ENCODE results near the gene MAP3K3.
A peak's percentile ranks its signal among the peaks of the same experiment; 100 is the strongest.

The MAP3K3 gene

GRCh38 chr17:63665527-63666214 is 43.5 kb downstream of the MAP3K3 start:
- no peak for TF ChIP-seq ZNF146 (tag by site-specific recombination; IDR thresholded peaks at IDR 0.05)
- TF ChIP-seq, protein P1, sequence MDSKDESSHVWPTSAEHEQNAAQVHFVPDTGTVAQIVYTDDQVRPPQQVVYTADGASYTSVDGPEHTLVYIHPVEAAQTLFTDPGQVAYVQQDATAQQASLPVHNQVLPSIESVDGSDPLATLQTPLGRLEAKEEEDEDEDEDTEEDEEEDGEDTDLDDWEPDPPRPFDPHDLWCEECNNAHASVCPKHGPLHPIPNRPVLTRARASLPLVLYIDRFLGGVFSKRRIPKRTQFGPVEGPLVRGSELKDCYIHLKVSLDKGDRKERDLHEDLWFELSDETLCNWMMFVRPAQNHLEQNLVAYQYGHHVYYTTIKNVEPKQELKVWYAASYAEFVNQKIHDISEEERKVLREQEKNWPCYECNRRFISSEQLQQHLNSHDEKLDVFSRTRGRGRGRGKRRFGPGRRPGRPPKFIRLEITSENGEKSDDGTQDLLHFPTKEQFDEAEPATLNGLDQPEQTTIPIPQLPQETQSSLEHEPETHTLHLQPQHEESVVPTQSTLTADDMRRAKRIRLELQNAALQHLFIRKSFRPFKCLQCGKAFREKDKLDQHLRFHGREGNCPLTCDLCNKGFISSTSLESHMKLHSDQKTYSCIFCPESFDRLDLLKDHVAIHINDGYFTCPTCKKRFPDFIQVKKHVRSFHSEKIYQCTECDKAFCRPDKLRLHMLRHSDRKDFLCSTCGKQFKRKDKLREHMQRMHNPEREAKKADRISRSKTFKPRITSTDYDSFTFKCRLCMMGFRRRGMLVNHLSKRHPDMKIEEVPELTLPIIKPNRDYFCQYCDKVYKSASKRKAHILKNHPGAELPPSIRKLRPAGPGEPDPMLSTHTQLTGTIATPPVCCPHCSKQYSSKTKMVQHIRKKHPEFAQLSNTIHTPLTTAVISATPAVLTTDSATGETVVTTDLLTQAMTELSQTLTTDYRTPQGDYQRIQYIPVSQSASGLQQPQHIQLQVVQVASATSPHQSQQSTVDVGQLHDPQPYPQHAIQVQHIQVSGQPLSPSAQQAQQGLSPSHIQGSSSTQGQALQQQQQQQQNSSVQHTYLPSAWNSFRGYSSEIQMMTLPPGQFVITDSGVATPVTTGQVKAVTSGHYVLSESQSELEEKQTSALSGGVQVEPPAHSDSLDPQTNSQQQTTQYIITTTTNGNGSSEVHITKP (tag by site-specific recombination; IDR thresholded peaks at IDR 0.05) = 0 out of 2 replicates have a peak, but pooled peaks have one; percentile 26
- TF ChIP-seq ZNF211 (tag by site-specific recombination; IDR thresholded peaks at IDR 0.05; ENCODE audit: low read depth) = no peak
- TF ChIP-seq ZFP69B (tag by site-specific recombination; IDR thresholded peaks at IDR 0.05) = no peak
- peaks cover 49 to 70% of the 10 kb centered on the region in 2 experiments for H3K36me3 ChIP-seq (ENCODE audit: control insufficient read depth in 2 of 2, insufficient read depth in 1 of 2, low read length in 2 of 2)
- H3K4me3 ChIP-seq (ENCODE audit: low read depth, low read length) = no peak overlapping the region
- CTCF ChIA-PET = interaction anchor here (1.2 to 2.6 kb wide), 2 partner anchors 10 to 54 kb away, joined by 5 to 6 read pairs; no protein-coding TSS in a partner anchor
- no peak overlapping the region for H3K27ac ChIP-seq (ENCODE audit: extremely low read depth, low read depth, low read length)
- H3K4me1 ChIP-seq (ENCODE audit: control insufficient read depth, insufficient read depth, low read length) = no peaks in the 10 kb centered on the region
- H3K9me3 ChIP-seq (ENCODE audit: control insufficient read depth, insufficient read depth, low read depth, low read length) = no peaks in the 10 kb centered on the region
- POLR2A ChIA-PET = interaction anchor here (0.6 kb wide), 1 partner anchor 44 kb away, joined by 4 read pairs; the partner anchor contains the start of gene MAP3K3

GRCh38 chr17:63672856-63673255 is 50.6 kb downstream of the MAP3K3 start:
- ChIA-PET POLR2A (no interaction called here), CTCF (interaction anchor here (0.6 kb wide), 1 partner anchor 48 kb away, joined by 4 read pairs; no protein-coding TSS in a partner anchor)
- peaks cover 22 to 43% of the 10 kb centered on the region in 2 experiments for H3K36me3 ChIP-seq (ENCODE audit: control insufficient read depth in 2 of 2, insufficient read depth in 1 of 2, low read length in 2 of 2)
- no peak overlapping the region for H3K4me3 ChIP-seq (ENCODE audit: low read depth, low read length)
- no peak overlapping the region for H3K27ac ChIP-seq (ENCODE audit: extremely low read depth, low read depth, low read length)
- H3K9me3 ChIP-seq (ENCODE audit: control insufficient read depth, insufficient read depth, low read depth, low read length) = no peaks in the 10 kb centered on the region
- H3K4me1 ChIP-seq (ENCODE audit: control insufficient read depth, insufficient read depth, low read length) = peaks cover 22% of the 10 kb centered on the region
- TF ChIP-seq, protein P2, sequence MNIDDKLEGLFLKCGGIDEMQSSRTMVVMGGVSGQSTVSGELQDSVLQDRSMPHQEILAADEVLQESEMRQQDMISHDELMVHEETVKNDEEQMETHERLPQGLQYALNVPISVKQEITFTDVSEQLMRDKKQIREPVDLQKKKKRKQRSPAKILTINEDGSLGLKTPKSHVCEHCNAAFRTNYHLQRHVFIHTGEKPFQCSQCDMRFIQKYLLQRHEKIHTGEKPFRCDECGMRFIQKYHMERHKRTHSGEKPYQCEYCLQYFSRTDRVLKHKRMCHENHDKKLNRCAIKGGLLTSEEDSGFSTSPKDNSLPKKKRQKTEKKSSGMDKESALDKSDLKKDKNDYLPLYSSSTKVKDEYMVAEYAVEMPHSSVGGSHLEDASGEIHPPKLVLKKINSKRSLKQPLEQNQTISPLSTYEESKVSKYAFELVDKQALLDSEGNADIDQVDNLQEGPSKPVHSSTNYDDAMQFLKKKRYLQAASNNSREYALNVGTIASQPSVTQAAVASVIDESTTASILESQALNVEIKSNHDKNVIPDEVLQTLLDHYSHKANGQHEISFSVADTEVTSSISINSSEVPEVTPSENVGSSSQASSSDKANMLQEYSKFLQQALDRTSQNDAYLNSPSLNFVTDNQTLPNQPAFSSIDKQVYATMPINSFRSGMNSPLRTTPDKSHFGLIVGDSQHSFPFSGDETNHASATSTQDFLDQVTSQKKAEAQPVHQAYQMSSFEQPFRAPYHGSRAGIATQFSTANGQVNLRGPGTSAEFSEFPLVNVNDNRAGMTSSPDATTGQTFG (tag by site-specific recombination; IDR thresholded peaks at IDR 0.05; ENCODE audit: borderline replicate concordance) = no peak
- TF ChIP-seq ZNF791 (tag by site-specific recombination; IDR thresholded peaks at IDR 0.05) (no peak), ZNF248 (tag by site-specific recombination; IDR thresholded peaks at IDR 0.05) (no peak), ZNF48 (tag by site-specific recombination; IDR thresholded peaks at IDR 0.05) (no peak), ZNF239 (tag by site-specific recombination; IDR thresholded peaks at IDR 0.05) (no peak), ZSCAN5A (tag by site-specific recombination; IDR thresholded peaks at IDR 0.05) (no peak), ZNF544 (tag by site-specific recombination; IDR thresholded peaks at IDR 0.05) (no peak), SCRT2 (tag by site-specific recombination; IDR thresholded peaks at IDR 0.05) (no peak), BCL11B (tag by site-specific recombination; IDR thresholded peaks at IDR 0.05; ENCODE audit: low read depth) (no peak), ZNF280D (tag by site-specific recombination; IDR thresholded peaks at IDR 0.05) (no peak), GLIS2 (tag by site-specific recombination; IDR thresholded peaks at IDR 0.05) (no peak), HOXC10 (CRISPR knock-in tag; IDR thresholded peaks at IDR 0.05) (no peak), GLI4 (tag by site-specific recombination; IDR thresholded peaks at IDR 0.05) (no peak), ZBTB7A (tag by site-specific recombination; IDR thresholded peaks at IDR 0.05; ENCODE audit: low read depth) (no peak), KLF1 (tag by site-specific recombination; IDR thresholded peaks at IDR 0.05) (no peak)
- TF ChIP-seq, protein P1 (tag by site-specific recombination; IDR thresholded peaks at IDR 0.05) = no peak

Data from HEK293 (cell line).